K562 treated with DMSO at 1 percent for 4 hours (cell line): ENCODE data around the gene GRB7. TPM values are rescaled to one million over a fixed set of nuclear protein-coding genes. Genes with fewer than 3 reads are reported as not detected.

ENCODE experiments used
- total RNA-seq: library from RNA; unstranded; fragments of 300-600 nt; gene quantifications from 2 replicates; pipeline ENCODE4 v1.2.3, GENCODE V29; 2022; ENCODE audit not compliant: insufficient read depth

Gene GRB7
- total RNA-seq, result 3.2 and 5.1 TPM in 2 replicates

GRCh38 chr17:39737760-39738567 is at the start of gene GRB7:
Gene GRB7, plus strand, starts transcription at chr17:39737938. Its CDS starts 4,364 bp downstream, at chr17:39742302.

GRCh38 chr17:39699818-39700147 is 38.0 kb upstream of the GRB7 start, which contains the start of gene ERBB2:
Gene ERBB2, plus strand, starts transcription at chr17:39700064. Its CDS starts 175 bp downstream, at chr17:39700239.

GRCh38 chr17:39730095-39730921 is 7.4 kb upstream of the GRB7 start, which contains the start of gene MIEN1:
Gene MIEN1, minus strand, starts transcription at chr17:39730532. Its CDS starts 37 bp downstream, at chr17:39730495.

Other genes with a start within 250 kb of the GRB7 start
- not detected in 2 replicates for gene NEUROD2, start 130.0 kb upstream of the GRB7 start, total RNA-seq
- gene PPP1R1B, start 111.0 kb upstream of the GRB7 start, total RNA-seq, result not detected in 2 replicates
- 79.9 and 98.4 TPM in 2 replicates for gene STARD3, start 100.8 kb upstream of the GRB7 start, total RNA-seq
- gene TCAP, start 72.6 kb upstream of the GRB7 start, total RNA-seq, result 5.2 and 8.3 TPM in 2 replicates
- gene PNMT, start 69.5 kb upstream of the GRB7 start, total RNA-seq, result 6.1 and 10.3 TPM in 2 replicates
- 7.6 and 8.4 TPM in 2 replicates for gene PGAP3, start 49.9 kb upstream of the GRB7 start, total RNA-seq
- 2.9 and 3.3 TPM in 2 replicates for gene ERBB2, start 37.9 kb upstream of the GRB7 start, total RNA-seq
- gene MIEN1, start 7.4 kb upstream of the GRB7 start, total RNA-seq, result 67.6 and 81.3 TPM in 2 replicates
- gene IKZF3, start 126.4 kb downstream of the GRB7 start, total RNA-seq, result 0.47 TPM in 1 of 2 replicates, not detected in the other
- gene ZPBP2, start 130.3 kb downstream of the GRB7 start, total RNA-seq, result not detected in 2 replicates
- gene GSDMB, start 180.7 kb downstream of the GRB7 start, total RNA-seq, result 5.5 and 7.0 TPM in 2 replicates
- gene ORMDL3, start 189.7 kb downstream of the GRB7 start, total RNA-seq, result 19.0 and 22.0 TPM in 2 replicates
- gene LRRC3C, start 189.8 kb downstream of the GRB7 start, total RNA-seq, result not detected in 2 replicates
- gene GSDMA, start 225.1 kb downstream of the GRB7 start, total RNA-seq, result not detected in 2 replicates
- gene PSMD3, start 242.9 kb downstream of the GRB7 start, total RNA-seq, result 214 and 226 TPM in 2 replicates